ENCODE results near the gene POU4F1. TPM values are rescaled to one million over a fixed set of nuclear protein-coding genes. Genes with fewer than 3 reads are reported as not detected.

POU4F1 gene
- total RNA-seq, 4 donors from 2014 or later: not detected

DNA sequence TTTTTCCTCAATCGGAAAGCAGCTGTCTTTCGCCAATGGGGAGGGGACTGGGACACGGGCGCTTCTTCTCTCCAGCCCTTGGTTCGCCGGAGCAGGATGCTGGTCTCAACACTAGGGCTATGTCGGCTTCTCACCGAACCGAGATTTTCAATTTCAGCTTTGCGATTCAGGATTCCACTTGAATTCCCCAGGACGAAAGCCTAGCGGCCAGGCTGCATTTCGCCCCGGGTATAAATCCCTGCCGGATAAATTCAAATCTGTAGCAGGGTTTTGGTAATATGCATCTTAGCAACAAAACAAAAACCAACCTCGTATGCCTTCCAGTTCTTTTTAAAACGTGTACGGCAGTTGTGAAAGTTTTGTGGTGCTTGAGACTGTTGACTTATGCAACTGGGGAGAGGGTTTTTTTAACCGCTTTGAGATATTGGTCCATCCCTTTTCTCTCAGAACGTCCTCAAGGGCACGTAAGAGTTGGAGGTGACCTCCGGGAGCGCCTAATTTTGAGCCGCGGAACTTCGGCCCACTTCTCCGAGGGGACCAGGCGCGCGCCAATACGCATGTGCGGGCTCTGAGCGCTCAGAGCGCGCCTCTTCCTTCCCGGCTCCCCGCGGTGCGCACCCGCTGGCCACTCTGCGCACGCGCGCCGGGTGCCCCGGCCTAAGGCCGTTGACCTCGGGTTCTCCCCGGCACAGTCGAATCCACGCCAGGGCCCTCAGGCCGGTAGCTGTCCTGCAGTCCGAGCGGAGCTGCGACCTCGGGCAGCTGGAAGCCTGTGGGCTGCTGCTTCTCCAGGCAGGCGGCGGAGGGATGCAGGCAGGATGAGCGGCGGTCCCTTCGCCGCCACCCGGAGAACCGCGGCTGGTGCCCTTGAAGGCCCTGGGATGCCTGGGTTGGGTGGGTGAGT lies 7.6 kb downstream of the POU4F1 start:
- TF ChIP-seq EP300 (IDR thresholded peaks at IDR 0.05) (peak in 1 of 2 donors; percentile 3), POLR2A (IDR thresholded peaks at IDR 0.05) (no peak)
- TF ChIP-seq, protein P1, sequence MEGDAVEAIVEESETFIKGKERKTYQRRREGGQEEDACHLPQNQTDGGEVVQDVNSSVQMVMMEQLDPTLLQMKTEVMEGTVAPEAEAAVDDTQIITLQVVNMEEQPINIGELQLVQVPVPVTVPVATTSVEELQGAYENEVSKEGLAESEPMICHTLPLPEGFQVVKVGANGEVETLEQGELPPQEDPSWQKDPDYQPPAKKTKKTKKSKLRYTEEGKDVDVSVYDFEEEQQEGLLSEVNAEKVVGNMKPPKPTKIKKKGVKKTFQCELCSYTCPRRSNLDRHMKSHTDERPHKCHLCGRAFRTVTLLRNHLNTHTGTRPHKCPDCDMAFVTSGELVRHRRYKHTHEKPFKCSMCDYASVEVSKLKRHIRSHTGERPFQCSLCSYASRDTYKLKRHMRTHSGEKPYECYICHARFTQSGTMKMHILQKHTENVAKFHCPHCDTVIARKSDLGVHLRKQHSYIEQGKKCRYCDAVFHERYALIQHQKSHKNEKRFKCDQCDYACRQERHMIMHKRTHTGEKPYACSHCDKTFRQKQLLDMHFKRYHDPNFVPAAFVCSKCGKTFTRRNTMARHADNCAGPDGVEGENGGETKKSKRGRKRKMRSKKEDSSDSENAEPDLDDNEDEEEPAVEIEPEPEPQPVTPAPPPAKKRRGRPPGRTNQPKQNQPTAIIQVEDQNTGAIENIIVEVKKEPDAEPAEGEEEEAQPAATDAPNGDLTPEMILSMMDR (IDR thresholded peaks at IDR 0.05): no peak
- Histone ChIP-seq H3K36me3 (no peaks in the 10 kb centered on the region), H3K9me3 (no peaks in the 10 kb centered on the region), H3K4me3 (peak overlapping the region in 1 of 4 donors; percentile 33), H3K27me3 (peaks cover 15 to 100% of the 10 kb centered on the region in 2 donors), H3K27ac (no peak overlapping the region), H3K4me1 (peaks cover 0 to 35% (median 3%) of the 10 kb centered on the region in 4 donors)
- no peak for DNase-seq (ENCODE audit: low spot score in 2 of 2)
- 3 to 6% methylated on average over 30 to 48 of the region's 65 CpGs for WGBS, 2 donors

DNA sequence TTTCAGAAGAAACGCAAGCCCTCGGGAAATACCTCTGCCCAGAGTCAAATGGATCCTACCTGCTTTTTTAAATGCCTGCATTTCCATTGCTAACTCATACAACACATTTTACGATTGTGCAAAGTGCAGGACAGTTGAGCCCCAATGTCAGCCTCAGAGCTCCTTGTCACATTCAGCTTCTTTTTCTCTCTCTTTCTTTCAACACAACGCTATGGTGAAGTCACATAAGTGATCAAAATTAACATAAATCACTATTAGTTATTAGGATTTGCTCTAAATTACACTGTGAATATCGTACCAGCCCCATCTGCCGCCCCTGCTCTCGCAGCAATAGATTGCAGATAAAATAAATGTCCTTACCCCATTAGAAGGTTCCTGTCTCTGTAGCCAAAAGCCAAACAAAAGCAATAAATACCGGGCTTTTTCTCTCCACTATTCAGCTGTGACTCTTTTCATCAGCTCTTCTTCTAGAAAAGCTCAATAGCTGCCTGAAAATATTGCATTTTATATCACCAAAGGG lies 8.8 kb downstream of the POU4F1 start:
- H3K27me3 ChIP-seq: peaks cover 10 to 100% of the 10 kb centered on the region in 2 donors
- DNase-seq (ENCODE audit: low spot score in 2 of 2): no peak
- TF ChIP-seq EP300 (IDR thresholded peaks at IDR 0.05): no peak
- TF ChIP-seq, protein P1 (IDR thresholded peaks at IDR 0.05): no peak
- TF ChIP-seq POLR2A (IDR thresholded peaks at IDR 0.05): no peak
- H3K4me1 ChIP-seq: peaks cover 0 to 32% (median 3%) of the 10 kb centered on the region in 4 donors
- no peak overlapping the region for H3K27ac ChIP-seq
- H3K9me3 ChIP-seq: no peaks in the 10 kb centered on the region
- no peak overlapping the region for H3K4me3 ChIP-seq
- WGBS, 2 donors: 6 to 9% methylated on average over 8 of the region's 8 CpGs
- H3K36me3 ChIP-seq: no peaks in the 10 kb centered on the region

DNA sequence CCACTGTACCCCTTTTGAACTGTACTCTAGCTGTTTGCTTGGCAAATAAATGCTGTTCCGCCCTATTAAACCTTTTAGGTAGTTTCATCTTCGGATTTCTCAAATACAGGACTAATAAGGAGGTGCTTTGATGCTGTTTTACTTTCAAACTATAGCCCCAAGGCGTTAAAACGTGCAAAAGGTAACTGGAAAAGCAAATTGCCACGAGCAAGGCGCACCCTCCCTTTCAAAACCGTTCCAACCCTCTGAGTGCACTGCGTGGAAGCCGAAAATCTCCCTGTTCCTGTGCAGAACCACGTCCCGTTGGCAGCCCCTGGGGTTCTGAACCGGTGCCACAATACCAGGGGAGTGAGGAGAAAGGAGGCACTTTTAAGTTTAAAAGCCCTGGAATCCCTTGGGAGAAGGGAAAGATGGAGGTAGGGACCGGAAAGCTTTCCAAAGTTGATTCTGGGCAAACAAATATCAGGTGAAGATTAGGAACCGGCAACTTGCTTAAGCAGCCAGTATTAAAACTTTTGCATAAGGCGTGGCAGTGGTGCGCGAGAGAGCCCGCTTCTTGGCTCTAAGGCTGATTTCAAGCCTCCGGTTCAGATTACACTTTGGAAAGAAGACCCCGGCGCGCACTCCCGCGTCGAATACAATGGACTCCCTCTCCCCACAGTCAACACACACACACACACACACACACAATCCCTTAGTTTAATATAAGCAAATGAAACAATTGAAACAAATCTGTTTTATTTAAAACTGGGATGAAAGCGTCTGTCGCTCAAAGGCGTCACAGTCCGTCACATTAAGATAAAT lies 9.5 kb downstream of the POU4F1 start:
- no peak for DNase-seq (ENCODE audit: low spot score in 2 of 2)
- TF ChIP-seq, protein P1 (IDR thresholded peaks at IDR 0.05): no peak
- TF ChIP-seq POLR2A (IDR thresholded peaks at IDR 0.05) (no peak), EP300 (IDR thresholded peaks at IDR 0.05) (no peak)
- H3K9me3 ChIP-seq: no peaks in the 10 kb centered on the region
- peaks cover 0 to 32% (median 3%) of the 10 kb centered on the region in 4 donors for H3K4me1 ChIP-seq
- peaks cover 8 to 100% of the 10 kb centered on the region in 2 donors for H3K27me3 ChIP-seq
- 9% methylated on average over 29 of the region's 29 CpGs for WGBS, 2 donors
- no peak overlapping the region for H3K4me3 ChIP-seq
- H3K36me3 ChIP-seq: no peaks in the 10 kb centered on the region
- H3K27ac ChIP-seq: no peak overlapping the region

DNA sequence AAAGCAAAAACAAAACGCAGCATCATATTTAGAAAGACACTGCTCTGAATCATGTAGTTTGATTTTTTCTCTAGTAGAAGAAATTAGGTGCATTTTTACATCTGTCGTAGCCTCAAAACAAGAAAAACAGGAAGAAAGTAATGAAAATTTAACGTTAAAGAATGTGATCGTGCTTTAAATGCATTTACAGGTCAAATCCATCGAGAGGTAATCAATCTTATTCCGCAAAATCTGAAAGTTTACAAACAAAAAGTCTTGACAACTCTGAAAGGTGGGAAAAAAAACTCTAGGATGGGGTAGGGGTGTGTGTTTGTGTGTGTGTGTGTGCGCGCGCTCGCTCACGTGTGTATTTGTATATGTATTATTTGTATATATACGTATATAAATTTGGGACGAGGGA lies 10.2 kb downstream of the POU4F1 start:
- peaks cover 0 to 32% (median 3%) of the 10 kb centered on the region in 4 donors for H3K4me1 ChIP-seq
- TF ChIP-seq POLR2A (IDR thresholded peaks at IDR 0.05) (no peak), EP300 (IDR thresholded peaks at IDR 0.05) (no peak)
- TF ChIP-seq, protein P1 (IDR thresholded peaks at IDR 0.05): no peak
- peaks cover 3 to 100% of the 10 kb centered on the region in 2 donors for H3K27me3 ChIP-seq
- no peak overlapping the region for H3K4me3 ChIP-seq
- H3K9me3 ChIP-seq: no peaks in the 10 kb centered on the region
- 12 to 14% methylated on average over 13 of the region's 13 CpGs for whole genome bisulfite sequencing, 2 donors
- no peak overlapping the region for H3K27ac ChIP-seq
- H3K36me3 ChIP-seq: no peaks in the 10 kb centered on the region
- DNase-seq (ENCODE audit: low spot score in 2 of 2): no peak
